OCI-LY3 (cell line): Measurements from ENCODE around the gene SPON2.

ENCODE experiments used
- EZH2phosphoT487 ChIP-seq: fragments of 200-600 bp; shearing (Covaris generic); IDR thresholded peaks from 2 replicates; pipeline ENCODE4 v1.6.1; 2018; ENCODE audit warnings: antibody characterized with exemption, mixed run types, low read depth
- TF ChIP-seq, protein P1 (sequence below): fragments of 200-600, 300-600 bp; sonication (generic); IDR thresholded peaks from 2 replicates; pipeline ENCODE4 v1.5.1; 2014; ENCODE audit warnings: antibody characterized with exemption, low read length, low read depth

DNA sequence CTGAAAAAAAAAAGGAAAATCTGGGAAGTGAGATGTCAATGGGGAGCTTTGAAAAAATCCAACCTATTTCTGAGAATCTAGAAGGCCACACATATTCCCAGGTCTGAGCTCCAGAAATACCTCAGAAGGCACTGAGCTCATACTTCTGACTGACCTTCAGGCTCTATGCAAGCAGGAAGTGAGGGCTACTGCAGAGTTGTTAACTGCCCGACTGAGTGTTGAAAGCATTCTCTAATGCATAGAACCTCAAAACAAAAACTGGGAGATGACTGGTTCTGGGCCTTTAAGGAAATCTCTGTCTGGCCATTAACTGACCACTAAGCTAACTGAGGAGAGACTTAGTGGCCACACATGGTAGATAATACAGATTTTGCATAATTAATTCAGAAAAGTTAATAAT, 7.6 kb upstream of the SPON2 start:
- TF ChIP-seq, protein P1, sequence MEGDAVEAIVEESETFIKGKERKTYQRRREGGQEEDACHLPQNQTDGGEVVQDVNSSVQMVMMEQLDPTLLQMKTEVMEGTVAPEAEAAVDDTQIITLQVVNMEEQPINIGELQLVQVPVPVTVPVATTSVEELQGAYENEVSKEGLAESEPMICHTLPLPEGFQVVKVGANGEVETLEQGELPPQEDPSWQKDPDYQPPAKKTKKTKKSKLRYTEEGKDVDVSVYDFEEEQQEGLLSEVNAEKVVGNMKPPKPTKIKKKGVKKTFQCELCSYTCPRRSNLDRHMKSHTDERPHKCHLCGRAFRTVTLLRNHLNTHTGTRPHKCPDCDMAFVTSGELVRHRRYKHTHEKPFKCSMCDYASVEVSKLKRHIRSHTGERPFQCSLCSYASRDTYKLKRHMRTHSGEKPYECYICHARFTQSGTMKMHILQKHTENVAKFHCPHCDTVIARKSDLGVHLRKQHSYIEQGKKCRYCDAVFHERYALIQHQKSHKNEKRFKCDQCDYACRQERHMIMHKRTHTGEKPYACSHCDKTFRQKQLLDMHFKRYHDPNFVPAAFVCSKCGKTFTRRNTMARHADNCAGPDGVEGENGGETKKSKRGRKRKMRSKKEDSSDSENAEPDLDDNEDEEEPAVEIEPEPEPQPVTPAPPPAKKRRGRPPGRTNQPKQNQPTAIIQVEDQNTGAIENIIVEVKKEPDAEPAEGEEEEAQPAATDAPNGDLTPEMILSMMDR, result no peak
- TF ChIP-seq EZH2phosphoT487, result no peak
